ENCODE data around the gene PARP1.

PARP1 gene

DNA sequence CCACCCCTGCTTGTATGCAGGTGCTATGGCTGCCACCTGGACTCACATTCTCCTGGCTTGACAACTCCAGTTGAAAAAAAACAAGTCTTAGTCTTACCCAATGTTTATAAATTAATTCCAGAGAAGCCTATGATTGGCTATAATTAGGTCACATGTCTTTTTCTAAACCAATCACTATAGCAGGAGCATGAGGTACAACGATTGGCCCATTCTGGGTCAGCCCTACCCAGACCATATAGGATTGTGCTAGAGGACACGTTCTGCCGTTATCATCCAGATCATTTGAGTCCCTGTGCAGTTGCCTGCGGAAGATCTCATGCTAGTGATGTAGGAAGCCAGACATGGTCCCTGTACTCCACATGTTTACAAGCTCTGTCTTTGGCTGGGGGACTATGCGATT, 41.9 kb upstream of the PARP1 start:
- no peak for DNase-seq (ENCODE audit: low read depth)
- TF ChIP-seq, protein P1, sequence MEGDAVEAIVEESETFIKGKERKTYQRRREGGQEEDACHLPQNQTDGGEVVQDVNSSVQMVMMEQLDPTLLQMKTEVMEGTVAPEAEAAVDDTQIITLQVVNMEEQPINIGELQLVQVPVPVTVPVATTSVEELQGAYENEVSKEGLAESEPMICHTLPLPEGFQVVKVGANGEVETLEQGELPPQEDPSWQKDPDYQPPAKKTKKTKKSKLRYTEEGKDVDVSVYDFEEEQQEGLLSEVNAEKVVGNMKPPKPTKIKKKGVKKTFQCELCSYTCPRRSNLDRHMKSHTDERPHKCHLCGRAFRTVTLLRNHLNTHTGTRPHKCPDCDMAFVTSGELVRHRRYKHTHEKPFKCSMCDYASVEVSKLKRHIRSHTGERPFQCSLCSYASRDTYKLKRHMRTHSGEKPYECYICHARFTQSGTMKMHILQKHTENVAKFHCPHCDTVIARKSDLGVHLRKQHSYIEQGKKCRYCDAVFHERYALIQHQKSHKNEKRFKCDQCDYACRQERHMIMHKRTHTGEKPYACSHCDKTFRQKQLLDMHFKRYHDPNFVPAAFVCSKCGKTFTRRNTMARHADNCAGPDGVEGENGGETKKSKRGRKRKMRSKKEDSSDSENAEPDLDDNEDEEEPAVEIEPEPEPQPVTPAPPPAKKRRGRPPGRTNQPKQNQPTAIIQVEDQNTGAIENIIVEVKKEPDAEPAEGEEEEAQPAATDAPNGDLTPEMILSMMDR (IDR thresholded peaks at IDR 0.05; ENCODE audit: low read length, missing control alignments) = no peak
- H3K4me3 ChIP-seq (replicated peaks; ENCODE audit: low read depth, low read length) = no peak overlapping the region

DNA sequence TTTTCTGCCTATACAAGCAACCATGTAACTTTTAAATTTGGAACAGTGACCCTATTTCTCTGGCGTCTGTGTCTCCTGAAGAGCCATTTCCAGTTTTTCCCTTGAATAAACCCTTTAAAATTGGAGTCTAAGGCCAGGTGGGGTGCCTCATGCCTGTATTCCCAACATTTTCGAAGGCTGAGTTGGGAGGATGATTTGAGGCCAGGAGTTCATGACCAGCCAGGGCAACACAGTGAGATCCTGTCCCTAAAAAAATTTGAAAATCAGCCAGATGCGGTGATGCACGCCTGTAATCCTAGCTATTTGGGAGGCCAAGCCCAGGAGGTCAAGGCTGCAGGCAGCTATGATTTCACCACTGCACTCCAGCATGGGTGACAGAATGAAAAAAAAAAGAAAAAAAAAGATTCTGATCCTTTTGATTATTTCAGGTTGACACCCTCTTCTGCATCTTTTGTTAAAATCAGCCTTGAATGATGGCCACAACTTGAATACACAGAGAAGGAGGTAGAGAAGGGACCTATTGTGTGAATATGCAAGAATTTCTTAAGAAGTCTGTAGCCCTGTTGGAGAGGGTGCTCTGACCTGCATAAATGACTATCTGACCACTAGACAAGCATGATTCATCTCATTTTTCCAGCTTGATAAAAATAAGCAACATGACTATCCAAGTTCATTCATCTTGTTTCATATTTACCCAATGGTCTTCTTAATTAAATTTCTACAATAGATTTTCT, 40.2 kb upstream of the PARP1 start:
- H3K4me3 ChIP-seq (replicated peaks; ENCODE audit: low read depth, low read length) = no peak overlapping the region
- TF ChIP-seq, protein P1 (IDR thresholded peaks at IDR 0.05; ENCODE audit: low read length, missing control alignments) = no peak
- DNase-seq (ENCODE audit: low read depth) = no peak

DNA sequence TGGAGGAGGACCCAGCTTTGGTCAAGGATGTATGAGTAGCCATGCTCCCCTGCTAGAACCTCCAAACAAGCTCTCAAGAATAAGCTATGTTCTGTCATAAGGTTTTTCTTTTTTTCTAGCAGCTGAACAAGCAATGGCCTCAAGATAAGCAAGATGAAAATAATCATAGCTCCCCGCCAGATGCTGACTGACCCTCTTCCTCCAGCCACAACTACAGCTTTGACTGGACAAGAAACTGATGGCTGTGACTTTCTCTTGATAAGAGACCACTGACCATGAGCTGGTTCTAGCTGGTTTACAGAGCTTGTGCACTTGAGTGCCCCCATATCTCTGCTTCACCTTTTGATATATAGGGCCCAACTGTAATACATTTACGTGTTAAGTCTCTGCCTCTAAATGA, 38.2 kb upstream of the PARP1 start:
- no peak overlapping the region for H3K4me3 ChIP-seq (replicated peaks; ENCODE audit: low read depth, low read length)
- DNase-seq (ENCODE audit: low read depth) = no peak
- TF ChIP-seq, protein P1 (IDR thresholded peaks at IDR 0.05; ENCODE audit: low read length, missing control alignments) = no peak

DNA sequence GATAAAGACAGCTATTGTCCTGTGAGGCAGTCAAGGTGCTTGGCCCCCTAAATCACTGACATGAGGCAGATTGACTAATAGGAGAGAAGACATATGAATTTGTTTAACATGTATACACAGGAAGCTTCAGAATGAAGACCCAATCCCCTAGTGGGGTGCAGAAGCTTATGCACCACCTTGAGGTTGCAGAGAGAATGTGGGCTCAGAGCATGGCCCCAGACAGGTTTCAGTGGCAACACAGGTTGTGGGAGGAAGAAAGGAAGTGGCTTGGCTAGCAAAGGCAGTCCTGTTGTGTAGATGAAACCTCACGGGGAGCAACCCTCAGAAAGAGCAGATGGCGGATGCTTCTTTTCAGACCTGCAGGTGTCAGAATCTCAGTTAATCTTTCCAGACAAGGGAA, 37.0 kb upstream of the PARP1 start:
- DNase-seq (ENCODE audit: low read depth) = no peak
- TF ChIP-seq, protein P1 (IDR thresholded peaks at IDR 0.05; ENCODE audit: low read length, missing control alignments) = no peak
- no peak overlapping the region for H3K4me3 ChIP-seq (replicated peaks; ENCODE audit: low read depth, low read length)

DNA sequence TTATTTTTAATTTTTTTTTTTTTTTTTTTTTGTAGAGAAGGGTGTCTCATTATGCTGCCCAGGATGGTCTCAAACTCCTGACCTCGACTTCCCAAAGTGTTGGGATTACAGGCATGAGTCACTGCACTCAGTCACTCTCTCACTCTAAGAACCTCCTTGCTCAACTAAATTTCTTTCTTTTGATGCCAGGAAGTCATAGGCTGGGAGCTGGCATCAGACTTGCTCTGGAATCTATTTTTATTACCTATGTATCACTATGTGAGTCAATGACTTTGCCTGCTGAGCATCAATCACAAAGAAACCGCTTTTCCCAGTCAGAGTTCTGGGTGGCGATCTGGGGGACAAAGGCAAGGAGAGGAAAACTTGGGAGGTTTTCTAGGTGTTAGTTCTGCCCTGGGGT, 35.5 kb upstream of the PARP1 start:
- TF ChIP-seq, protein P1 (IDR thresholded peaks at IDR 0.05; ENCODE audit: low read length, missing control alignments) = no peak
- no peak overlapping the region for H3K4me3 ChIP-seq (replicated peaks; ENCODE audit: low read depth, low read length)
- DNase-seq (ENCODE audit: low read depth) = peak; percentile 50

DNA sequence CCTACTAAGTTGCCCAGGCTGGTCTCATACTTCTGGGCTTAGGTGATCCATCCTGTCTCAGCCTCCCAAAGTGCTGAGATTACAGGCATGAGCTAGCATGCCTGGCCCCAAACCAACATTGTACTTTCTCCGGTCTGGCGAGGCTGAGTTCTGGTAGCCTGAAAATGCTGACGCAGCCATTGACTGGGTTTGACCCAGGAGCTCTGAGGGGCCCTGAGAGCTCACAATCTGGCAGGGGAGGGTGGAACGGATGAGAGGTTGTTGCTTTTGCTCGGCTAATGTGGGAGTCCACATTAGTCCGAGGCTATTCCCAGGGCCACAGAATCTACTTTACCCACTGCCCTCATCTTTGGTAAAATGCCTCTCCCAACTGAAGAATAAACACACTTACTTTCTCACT, 35.1 kb upstream of the PARP1 start:
- DNase-seq (ENCODE audit: low read depth) = peak; percentile 17
- H3K4me3 ChIP-seq (replicated peaks; ENCODE audit: low read depth, low read length) = no peak overlapping the region

More for the DNA sequence above, 35.1 kb upstream of the PARP1 start:
- TF ChIP-seq, protein P1 (IDR thresholded peaks at IDR 0.05; ENCODE audit: low read length, missing control alignments) = no peak

Data from fibroblast of pulmonary artery (primary cell).